SW480 (cell line): Measurements from ENCODE around the gene USP31.
"Not testable (repeated sequence)": the region's sequence is repeated elsewhere in the genome, so short reads cannot be mapped to it uniquely, and the experiment has no call there.

Experiments
- DNase-seq: peaks from one replicate; pipeline ENCODE4 v3.0.0-alpha.2; 2016; ENCODE audit warnings: low spot score

The USP31 gene

GRCh38 chr16:23158114-23158513 is 8.9 kb upstream of the USP31 start:
- DNase-seq: no peak

GRCh38 chr16:23156946-23157460 is 7.8 kb upstream of the USP31 start:
- DNase-seq: no peak

- no peak for DNase-seq
These were observed 6.9 kb upstream of the USP31 start for GRCh38 chr16:23156110-23156509.

GRCh38 chr16:23155445-23156049 is 6.3 kb upstream of the USP31 start:
- no peak for DNase-seq

- no peak for DNase-seq
These were observed 3.3 kb upstream of the USP31 start for GRCh38 chr16:23152386-23153178.

GRCh38 chr16:23149993-23150364 is 727 bp upstream of the USP31 start:
- DNase-seq: no peak

- peak; percentile 34 for DNase-seq
These were observed 562 bp downstream of the USP31 start for GRCh38 chr16:23148513-23149266.

GRCh38 chr16:23148166-23148512 is 1.1 kb downstream of the USP31 start:
- DNase-seq: peak; percentile 12

GRCh38 chr16:23147666-23148065 is 1.6 kb downstream of the USP31 start:
- no peak for DNase-seq

- DNase-seq: no peak
These were observed 2.2 kb downstream of the USP31 start for GRCh38 chr16:23146877-23147601.

GRCh38 chr16:23145608-23146007 is 3.6 kb downstream of the USP31 start:
- DNase-seq: peak; percentile 8

GRCh38 chr16:23145186-23145585 is 4.1 kb downstream of the USP31 start:
- no peak for DNase-seq

GRCh38 chr16:23144393-23144792 is 4.9 kb downstream of the USP31 start:
- not testable (repeated sequence) for DNase-seq

GRCh38 chr16:23143391-23143790 is 5.9 kb downstream of the USP31 start:
- DNase-seq: no peak

GRCh38 chr16:23141959-23142740 is 7.1 kb downstream of the USP31 start:
- DNase-seq: no peak

- DNase-seq: no peak
These were observed 7.8 kb downstream of the USP31 start for GRCh38 chr16:23141500-23141899.

GRCh38 chr16:23141033-23141432 is 8.2 kb downstream of the USP31 start:
- no peak for DNase-seq

- no peak for DNase-seq
These were observed 9.1 kb downstream of the USP31 start for GRCh38 chr16:23140107-23140506.

- no peak for DNase-seq
These were observed 11.4 kb downstream of the USP31 start for GRCh38 chr16:23137818-23138217.

- DNase-seq: no peak
These were observed 12.0 kb downstream of the USP31 start for GRCh38 chr16:23137256-23137655.

GRCh38 chr16:23134274-23134673 is 15.0 kb downstream of the USP31 start:
- no peak for DNase-seq
